NCI-H524 (cell line): ENCODE results near the gene KCTD18.

Source experiments
- DNase-seq, 2 experiments: peaks; one replicate each; lab custom pipeline; 2025; lab: John Stamatoyannopoulos, UW

The KCTD18 gene

GRCh38 chr2:200454927-200455801, 54.7 kb downstream of the KCTD18 start:
- DNase-seq = no peak

DNA sequence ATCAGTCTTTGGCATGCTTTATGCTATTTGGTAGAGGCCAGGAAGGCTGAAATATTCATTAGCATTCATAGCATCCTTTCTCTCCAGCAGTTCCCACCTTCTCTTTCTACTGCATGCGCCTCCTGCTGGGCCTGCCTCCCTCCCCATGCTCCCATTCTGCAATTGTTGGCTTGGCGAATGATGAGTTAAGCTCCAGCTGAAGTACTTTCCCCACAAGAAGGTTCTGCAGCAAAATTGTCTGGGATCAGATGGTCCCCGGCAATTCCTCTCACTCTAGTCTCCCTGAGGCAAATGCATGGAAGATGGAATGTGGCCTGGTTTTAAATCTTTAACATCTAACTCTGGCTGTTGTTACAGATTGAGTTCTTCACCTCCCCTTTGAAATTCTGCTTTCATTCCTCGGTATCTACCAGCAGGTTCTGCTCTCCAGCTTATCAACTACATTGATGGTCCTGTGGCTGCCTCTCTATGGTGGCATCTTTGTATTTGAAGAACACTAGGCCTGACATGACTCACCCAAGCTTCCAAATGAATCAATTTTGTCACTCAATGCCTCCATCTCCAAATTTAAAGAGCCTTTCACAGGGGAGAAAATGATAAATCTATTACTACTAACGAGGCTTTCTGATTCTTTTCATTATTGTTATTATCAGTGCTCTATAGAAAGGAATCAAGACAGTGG, 55.9 kb downstream of the KCTD18 start:
- DNase-seq = no peak

GRCh38 chr2:200453142-200453852, 56.6 kb downstream of the KCTD18 start:
- DNase-seq = no peak

- no peak for DNase-seq
Measured at GRCh38 chr2:200452377-200452776, 57.5 kb downstream of the KCTD18 start.

GRCh38 chr2:200451511-200451910, 58.4 kb downstream of the KCTD18 start:
- DNase-seq = no peak

DNA sequence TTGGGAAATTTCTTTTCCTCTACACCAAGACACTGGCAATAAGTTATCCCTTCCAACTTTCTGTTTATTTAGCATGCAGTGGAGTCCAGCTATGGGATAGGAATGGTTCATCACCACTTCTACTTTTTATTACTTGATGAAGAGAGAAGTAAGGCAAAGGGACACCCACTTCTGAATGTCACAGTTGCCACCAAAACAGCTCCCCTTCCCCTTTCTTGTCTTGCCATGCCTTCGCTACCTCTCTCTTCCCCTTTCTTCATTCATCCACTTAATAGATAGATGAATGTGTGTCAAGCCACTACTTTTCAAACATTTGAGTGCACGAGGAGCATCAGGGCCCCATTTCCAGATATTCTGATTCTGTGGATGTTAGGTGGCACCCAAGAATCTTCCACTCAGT, 59.6 kb downstream of the KCTD18 start:
- no peak for DNase-seq

- no peak for DNase-seq
Measured at GRCh38 chr2:200449149-200449548, 60.7 kb downstream of the KCTD18 start.

- DNase-seq = no peak
Measured at GRCh38 chr2:200448455-200448854, 61.4 kb downstream of the KCTD18 start.

DNA sequence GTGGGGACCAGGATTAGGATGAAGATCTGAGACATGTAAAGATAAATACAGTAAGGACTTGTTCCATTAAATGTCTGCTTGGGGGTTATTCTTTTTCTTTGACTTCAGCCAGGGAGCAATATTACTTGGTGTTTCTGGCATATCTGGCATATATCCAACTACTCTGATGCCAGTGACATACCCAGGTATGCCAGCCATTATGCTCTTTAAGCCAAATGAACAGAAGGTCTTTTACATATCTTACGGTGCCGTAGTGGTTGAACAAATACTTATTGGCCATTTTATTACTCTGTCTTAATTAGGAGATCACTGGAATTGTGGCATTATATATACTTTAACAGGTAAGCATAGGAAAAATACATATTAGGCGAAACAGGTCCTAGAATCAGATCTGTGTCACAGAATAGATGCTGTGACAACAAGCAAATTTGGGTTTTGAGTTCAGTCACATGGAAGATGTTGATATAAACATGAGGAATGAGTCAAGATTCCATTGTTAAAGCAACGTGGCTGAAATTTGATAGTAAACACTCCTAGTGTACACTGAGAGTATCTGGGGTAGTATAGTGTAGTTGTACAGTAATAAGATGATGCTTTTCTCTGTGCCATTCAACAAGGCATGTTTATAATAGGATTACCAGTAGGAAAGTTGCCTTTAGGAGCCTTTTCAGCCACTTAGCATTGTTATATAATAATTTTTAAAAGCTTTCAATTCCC, 62.6 kb downstream of the KCTD18 start:
- DNase-seq = no peak

GRCh38 chr2:200446612-200447011, 63.3 kb downstream of the KCTD18 start:
- no peak for DNase-seq

GRCh38 chr2:200445284-200445683, 64.6 kb downstream of the KCTD18 start:
- peak; percentile 14 to 51 for DNase-seq

- no peak for DNase-seq
Measured at GRCh38 chr2:200444530-200444929, 65.3 kb downstream of the KCTD18 start.

DNA sequence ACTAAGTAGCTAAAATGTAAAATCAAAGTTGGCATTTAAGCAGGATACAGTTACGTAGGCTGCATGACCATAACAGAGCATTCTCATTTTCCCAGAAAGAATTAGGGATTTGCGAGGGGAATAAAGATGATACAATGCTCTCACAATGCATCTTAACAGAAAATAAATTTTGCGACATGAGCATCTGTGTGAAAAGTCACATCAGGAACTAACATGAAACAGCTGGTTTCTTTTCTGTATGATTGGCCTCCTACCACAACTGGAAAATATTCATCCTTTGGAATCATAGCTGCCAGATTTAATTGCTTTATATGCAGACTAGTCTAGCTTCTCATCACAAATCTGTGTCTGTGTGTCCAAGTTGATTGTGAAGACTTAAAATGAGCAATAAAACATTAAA, 66.0 kb downstream of the KCTD18 start:
- DNase-seq = no peak

DNA sequence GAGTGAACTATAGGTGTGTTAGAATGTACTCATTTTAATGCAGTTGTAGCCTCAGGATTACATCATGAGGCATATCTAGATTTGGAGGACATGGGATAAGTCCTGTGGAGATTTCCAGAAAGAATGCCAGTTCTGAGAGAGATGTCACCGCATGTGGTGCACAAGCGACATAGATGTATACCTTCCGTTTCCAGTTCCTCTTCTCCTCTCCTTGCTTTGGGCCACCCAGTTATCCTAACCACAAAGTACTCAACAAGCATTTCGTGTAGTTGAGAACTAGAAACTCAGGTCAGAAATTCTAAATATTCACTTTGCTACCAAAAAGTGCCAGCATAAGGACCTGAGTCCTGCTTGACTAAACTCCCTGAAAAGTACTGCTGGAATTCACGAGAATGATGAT, 66.5 kb downstream of the KCTD18 start:
- DNase-seq = no peak

GRCh38 chr2:200442471-200442870, 67.4 kb downstream of the KCTD18 start:
- no peak for DNase-seq

- no peak for DNase-seq
Measured at GRCh38 chr2:200439981-200440380, 69.9 kb downstream of the KCTD18 start.
